Mesothelial cell of epicardium (in vitro differentiated cells): ENCODE data around the gene PLXDC2. TPM values are rescaled to one million over a fixed set of nuclear protein-coding genes. Genes with fewer than 3 reads are reported as not detected.
A peak's percentile ranks its signal among the peaks of the same experiment; 100 is the strongest.

Experiments used
- DNase-seq, 2 experiments: peaks; one replicate each; pipeline ENCODE4 v3.0.0; 2021; ENCODE audit warnings: low spot score in 2 of 2; ENCODE audit not compliant: unreplicated experiment in 2 of 2
- H3K27ac Mint-ChIP-seq: 2 replicates; pipeline ENCODE4 v1.8.0; 2021; ENCODE audit warnings: mixed read lengths
- H3K27me3 Mint-ChIP-seq: 2 replicates; pipeline ENCODE4 v1.8.0; 2021; ENCODE audit warnings: low read depth, mixed read lengths
- H3K36me3 Mint-ChIP-seq: 2 replicates; pipeline ENCODE4 v1.8.0; 2021; ENCODE audit warnings: mixed read lengths
- H3K4me1 Mint-ChIP-seq: 2 replicates; pipeline ENCODE4 v1.8.0; 2021; ENCODE audit warnings: mixed read lengths
- H3K4me3 Mint-ChIP-seq: 2 replicates; pipeline ENCODE4 v1.8.0; 2021; ENCODE audit warnings: mild to moderate bottlenecking, moderate library complexity, mixed read lengths
- H3K9me3 Mint-ChIP-seq: 2 replicates; pipeline ENCODE4 v1.8.0; 2021; ENCODE audit warnings: mixed read lengths
- total RNA-seq: library from RNA; stranded (reverse); gene quantifications from 3 replicates; pipeline ENCODE4 v1.2.1, GENCODE V29; 2021
- TF ChIP-seq, protein P1 (sequence below): fragments of 200-600 bp; sonication (generic); IDR thresholded peaks from one replicate; pipeline ENCODE4 v1.5.0; 2021; ENCODE audit warnings: antibody characterized with exemption; ENCODE audit not compliant: unreplicated experiment

PLXDC2 gene
- total RNA-seq, 1 donor from 2014 or later = 60.0 TPM

DNA sequence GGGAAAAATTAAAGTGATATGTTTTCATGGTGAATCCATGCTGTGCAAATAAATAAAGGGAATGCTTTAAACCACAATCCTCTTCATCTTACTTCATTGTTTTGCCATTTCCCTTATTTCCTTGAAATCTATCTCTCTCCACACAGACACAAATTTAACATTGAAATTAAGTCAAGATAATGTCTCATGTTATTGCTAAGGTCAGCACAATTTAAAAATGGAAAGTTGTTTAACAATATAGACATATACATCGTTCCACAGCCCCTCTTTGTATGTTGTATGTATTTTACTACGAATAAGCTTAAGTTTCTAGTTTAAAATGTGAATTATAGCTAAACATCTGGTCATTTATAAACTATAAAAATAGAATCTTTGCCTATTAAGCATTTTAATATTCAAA is 256.9 kb downstream of the PLXDC2 start:
- H3K36me3 Mint-ChIP-seq = peaks cover 33% of the 10 kb centered on the region
- TF ChIP-seq, protein P1, sequence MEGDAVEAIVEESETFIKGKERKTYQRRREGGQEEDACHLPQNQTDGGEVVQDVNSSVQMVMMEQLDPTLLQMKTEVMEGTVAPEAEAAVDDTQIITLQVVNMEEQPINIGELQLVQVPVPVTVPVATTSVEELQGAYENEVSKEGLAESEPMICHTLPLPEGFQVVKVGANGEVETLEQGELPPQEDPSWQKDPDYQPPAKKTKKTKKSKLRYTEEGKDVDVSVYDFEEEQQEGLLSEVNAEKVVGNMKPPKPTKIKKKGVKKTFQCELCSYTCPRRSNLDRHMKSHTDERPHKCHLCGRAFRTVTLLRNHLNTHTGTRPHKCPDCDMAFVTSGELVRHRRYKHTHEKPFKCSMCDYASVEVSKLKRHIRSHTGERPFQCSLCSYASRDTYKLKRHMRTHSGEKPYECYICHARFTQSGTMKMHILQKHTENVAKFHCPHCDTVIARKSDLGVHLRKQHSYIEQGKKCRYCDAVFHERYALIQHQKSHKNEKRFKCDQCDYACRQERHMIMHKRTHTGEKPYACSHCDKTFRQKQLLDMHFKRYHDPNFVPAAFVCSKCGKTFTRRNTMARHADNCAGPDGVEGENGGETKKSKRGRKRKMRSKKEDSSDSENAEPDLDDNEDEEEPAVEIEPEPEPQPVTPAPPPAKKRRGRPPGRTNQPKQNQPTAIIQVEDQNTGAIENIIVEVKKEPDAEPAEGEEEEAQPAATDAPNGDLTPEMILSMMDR = no peak
- DNase-seq = no peak
- no peak overlapping the region for H3K4me3 Mint-ChIP-seq
- H3K27ac Mint-ChIP-seq = no peak overlapping the region
- peaks cover 7% of the 10 kb centered on the region for H3K4me1 Mint-ChIP-seq
- peaks cover 25% of the 10 kb centered on the region for H3K9me3 Mint-ChIP-seq
- H3K27me3 Mint-ChIP-seq = no peaks in the 10 kb centered on the region

DNA sequence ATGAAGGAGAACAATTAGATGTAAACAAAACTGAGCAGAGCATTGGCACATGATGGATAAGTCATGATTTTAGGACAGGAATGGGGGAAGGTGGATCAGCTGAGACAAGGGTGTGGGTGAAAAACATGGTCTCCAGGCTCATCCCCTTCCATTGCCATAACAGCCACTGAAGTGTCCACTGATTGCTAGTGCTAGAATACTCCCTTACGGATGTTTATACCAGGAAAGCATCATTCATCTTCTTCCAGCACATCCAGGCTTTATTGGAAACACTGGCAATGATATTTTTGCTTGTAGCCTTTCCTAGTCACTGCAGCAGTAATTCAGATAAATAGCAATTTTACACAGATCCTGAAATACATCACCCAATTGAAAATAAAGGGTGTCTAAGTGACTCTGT is 259.5 kb downstream of the PLXDC2 start:
- Mint-ChIP-seq H3K9me3 (peaks cover 26% of the 10 kb centered on the region), H3K27me3 (no peaks in the 10 kb centered on the region)

DNA sequence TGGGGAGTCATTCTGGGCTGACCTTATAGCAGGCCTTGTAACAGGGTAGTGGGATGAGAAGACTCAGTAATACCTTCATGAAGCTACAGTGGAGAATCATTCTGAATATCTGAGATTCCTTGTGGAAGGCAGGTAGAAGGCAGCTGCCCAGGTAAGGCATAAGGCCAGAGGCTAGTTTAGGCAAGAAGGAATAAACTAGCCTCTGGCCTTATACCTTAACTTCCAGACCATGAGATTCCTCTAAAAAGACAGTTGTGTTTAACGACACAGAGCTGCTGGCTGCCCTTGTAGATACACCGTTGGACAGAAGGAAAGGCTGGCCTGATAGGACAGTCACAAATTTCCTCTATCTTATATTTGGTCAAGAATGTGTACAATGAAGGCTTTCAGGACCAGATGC is 268.2 kb downstream of the PLXDC2 start:
- DNase-seq = no peak
- Mint-ChIP-seq H3K4me1 (peaks cover 8% of the 10 kb centered on the region), H3K36me3 (peaks cover 13% of the 10 kb centered on the region), H3K27me3 (no peaks in the 10 kb centered on the region), H3K4me3 (no peak overlapping the region), H3K9me3 (peaks cover 9% of the 10 kb centered on the region), H3K27ac (peak overlapping the region; percentile 33)
- TF ChIP-seq, protein P1 = no peak

More for the DNA sequence above, 259.5 kb downstream of the PLXDC2 start:
- Mint-ChIP-seq H3K27ac (peak overlapping the region; percentile 5), H3K4me1 (peaks cover 7% of the 10 kb centered on the region), H3K4me3 (no peak overlapping the region), H3K36me3 (peaks cover 35% of the 10 kb centered on the region)
- DNase-seq = no peak
- TF ChIP-seq, protein P1 = no peak

DNA sequence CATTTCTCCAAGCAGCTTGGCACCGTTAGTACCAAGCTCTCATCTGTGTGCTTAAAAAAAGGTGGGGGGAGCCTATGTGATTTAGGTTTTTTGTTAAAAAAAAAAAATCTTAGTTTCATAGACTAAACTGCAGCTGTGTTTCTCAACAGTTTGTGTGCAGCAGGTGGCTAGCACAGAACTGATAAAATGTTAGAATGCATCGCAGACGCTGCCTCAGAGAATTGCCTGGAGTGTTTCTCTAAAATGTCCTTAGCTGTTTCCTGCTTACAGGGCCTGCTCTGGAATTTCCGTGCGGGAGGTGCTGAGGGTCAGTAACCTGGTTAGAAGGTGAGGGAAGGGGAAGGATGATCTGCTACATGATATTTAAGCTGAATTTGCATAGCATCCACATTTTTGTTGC is 268.9 kb downstream of the PLXDC2 start:
- H3K4me3 Mint-ChIP-seq = no peak overlapping the region
- peaks cover 8% of the 10 kb centered on the region for H3K4me1 Mint-ChIP-seq
- DNase-seq = no peak
- peak overlapping the region; percentile 32 for H3K27ac Mint-ChIP-seq
- H3K27me3 Mint-ChIP-seq = no peaks in the 10 kb centered on the region
- H3K9me3 Mint-ChIP-seq = peaks cover 6% of the 10 kb centered on the region
- H3K36me3 Mint-ChIP-seq = peaks cover 6% of the 10 kb centered on the region
- TF ChIP-seq, protein P1 = no peak

DNA sequence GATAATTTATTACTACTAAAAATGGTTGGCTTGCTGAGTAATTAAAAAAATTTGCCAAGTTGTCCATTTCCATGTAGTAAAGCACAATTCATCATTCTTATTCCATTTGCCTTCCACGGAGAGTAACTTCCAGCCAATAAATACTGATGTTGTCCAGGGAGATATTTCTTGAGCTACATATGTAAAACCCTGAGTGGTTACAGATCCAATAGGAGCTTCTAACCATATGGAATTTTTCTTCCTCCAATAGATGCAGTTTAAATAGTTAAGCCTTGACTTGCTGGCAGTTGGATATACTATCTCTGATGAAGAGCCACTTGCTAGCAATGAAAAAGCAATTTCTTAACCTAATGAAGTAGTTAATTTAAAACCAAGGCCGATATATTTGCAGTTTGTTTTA is 271.1 kb downstream of the PLXDC2 start:
- Mint-ChIP-seq H3K9me3 (peaks cover 4% of the 10 kb centered on the region), H3K36me3 (peaks cover 2% of the 10 kb centered on the region), H3K4me3 (no peak overlapping the region), H3K27ac (no peak overlapping the region), H3K4me1 (peaks cover 8% of the 10 kb centered on the region), H3K27me3 (no peaks in the 10 kb centered on the region)
- no peak for DNase-seq
- TF ChIP-seq, protein P1 = no peak
